Measurements from ENCODE around the gene PPP1R16B.
A peak's percentile ranks its signal among the peaks of the same experiment; 100 is the strongest.

The PPP1R16B gene

DNA sequence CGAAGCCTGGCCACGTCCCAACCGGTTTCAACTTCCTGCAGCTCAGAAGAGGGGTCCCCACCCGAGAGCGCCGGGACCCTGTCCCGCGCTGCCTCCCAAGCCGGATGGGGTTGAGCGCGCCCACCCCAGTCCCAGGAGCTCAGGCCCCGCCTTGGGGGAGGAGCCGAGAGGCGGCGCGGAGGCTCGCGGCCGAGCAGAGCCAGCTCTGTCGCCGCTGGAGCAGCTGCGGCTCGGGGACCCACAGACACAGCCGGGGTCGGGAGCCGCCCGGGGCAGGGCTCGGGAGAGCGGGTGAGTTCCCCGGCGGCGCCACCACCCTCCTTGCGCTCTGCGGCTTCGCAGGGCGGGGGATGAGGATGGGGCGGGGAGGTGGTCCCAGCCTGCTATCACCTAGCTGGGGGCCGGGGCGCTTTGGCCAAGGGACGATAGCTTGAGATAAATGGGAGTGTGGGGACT lies at the start of gene PPP1R16B:
TSS of gene PPP1R16B (plus strand) at position 196 of the 456 bp plus-strand sequence. CDS start 30,229 bp downstream, outside the sequence.
- peak; percentile 80 for DNase-seq

DNA sequence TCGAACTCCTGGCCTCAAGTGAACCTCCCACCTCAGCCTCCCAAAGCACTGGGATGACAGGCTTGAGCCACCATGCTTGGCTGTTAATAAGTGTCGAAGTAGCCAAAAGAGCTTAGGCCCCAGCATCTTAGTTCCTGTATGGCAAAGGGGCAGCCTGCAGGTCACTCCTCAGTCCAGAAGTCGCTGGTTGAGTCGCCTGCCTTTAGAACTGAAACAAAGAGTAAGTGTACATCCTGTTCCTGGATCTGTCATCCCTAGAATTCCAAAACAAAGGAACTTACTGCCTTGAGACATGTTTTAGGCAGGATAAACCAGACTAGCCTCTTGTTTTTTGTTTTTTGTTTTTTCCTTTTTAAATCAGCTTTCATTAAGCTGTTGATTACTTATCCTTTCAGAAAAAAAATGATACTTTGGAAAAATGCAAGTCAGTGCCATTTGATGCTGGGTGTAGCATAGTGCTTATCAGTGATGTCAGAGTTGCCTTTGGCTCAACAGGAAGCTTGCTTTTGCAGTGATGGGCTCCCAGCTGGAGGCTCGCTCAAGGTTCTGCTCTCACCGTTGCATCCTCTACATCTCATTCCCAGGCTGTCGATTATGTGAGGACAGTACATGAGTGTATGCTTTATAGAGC lies 48.2 kb upstream of the PPP1R16B start:
- DNase-seq = no peak

DNA sequence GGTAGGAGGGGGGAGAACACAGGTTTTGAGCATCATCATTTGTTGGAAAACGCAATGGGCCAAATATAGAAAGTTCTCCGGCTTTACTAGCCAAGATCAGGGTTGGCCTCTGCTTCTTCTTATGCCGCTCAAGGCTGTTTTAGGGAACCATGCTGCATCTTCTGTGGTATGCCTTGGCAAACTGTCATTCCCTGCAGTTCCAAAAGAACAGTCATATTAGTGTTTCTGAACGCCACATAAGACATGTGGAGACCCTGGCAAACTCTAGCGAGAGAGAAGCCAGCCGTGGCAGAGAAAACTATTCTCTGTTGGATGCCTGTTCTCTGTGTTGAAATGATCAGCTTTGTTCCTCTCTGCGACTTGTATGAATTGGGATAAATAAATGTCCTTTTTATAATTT lies 46.4 kb upstream of the PPP1R16B start:
- no peak for DNase-seq

DNA sequence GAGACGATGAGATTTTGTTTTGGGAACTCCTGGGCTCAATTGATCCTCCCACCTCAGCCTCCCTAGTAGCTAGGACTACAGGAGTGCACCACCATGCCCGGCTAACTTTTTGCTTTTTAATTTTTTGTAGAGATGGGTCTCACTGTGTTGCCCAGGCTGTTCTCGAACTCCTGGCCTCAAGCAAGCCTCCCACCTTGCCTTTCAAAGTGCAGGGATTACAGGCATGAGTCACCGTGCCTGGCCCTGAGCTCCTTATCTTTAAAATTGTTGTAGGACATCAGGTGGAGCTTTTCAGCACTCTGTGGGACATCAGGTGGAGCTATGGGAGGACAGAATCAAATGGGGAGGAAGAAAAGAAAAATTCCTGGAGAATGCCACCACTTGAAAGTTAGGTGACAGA lies 44.5 kb upstream of the PPP1R16B start:
- no peak for DNase-seq

DNA sequence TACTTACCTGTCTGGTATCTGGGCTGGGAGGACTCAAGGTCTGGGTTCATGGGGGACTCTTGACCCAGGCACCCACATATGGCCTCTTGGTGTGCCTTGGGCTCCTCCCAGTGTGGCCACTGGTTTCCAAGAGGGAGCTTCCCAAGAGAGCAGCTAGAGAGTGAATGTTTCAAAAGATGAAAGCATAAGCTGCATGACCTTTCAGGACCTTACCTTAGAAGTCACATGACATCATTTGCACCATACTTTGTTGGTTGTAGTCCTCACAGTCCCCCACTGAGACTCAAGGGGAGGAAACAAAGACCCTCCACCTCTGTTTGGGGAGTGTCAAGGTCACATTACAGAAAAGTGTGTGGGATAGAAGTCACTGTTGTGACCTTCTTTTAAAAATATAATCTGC lies 43.3 kb upstream of the PPP1R16B start:
- DNase-seq = no peak

DNA sequence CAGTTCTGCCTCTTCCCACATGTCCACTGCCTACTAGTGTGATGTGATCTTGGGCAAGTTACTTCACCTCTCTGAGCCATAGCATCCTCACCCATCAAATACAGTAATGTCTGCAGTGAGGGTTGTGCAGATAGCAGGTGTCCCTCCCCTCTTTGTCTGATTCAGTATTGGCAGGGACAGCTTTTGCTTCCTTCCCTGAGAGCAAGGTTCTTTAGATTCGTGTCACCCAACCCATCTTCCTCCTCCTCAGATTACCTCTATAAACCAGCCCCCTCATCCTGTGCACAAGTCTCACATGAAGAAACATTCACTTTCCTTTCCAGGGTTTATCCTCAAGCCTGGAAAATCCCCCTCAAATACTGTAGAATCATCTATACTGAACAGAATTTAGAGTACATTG lies 41.9 kb upstream of the PPP1R16B start:
- no peak for DNase-seq

DNA sequence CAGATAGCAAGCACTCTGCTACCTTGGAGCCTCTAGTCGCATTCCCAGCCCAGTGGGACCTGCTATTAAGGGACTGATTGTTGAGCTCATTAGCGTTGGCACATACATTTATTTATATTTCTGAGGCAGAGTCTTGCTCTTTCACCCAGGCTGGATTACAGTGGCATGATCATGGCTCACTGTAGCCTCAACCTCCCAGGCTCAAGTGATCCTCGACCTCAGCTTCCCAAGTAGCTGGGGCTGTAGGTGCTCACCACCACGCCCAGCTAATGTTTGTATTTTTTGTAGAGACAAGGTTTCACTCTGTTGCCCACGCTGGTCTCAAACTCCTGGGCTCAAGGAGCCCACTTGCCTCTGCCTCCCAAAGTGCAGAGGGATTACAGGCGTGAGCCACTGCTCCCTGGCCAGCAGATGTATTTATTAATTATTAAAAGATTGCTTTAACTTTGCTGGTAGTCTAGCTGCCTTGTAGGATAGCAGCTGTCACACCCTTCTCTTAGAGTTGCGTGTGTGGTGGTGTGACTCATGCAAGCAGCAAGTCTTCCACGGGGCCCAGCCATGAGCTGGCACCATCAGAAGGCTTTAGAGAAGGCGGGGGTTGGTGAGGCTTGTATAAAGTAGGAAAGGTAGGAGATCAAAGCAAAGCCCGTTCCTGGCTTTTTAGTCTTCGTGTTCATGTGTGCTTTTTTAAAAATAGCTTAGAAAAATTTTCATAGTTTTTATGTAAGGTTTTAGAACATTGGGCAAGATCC lies 40.8 kb upstream of the PPP1R16B start:
- DNase-seq = peak; percentile 55

DNA sequence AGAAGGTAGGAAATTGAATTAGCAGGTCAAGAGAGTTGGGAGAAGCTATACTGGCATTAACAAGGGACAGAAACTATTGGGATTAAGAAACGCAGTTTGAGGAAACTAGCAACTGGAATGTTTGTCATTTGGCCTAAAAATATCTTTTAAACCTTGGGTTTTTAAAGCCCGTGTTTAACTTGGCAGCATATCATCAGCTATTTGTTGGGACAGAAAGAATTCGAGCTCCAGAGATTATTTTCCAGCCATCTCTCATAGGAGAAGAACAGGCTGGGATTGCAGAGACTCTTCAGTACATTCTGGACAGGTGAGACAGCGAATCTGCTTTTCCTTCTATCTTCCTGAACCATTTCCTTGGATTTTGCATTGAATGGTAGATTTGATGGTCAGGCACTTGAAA lies 39.4 kb upstream of the PPP1R16B start:
- no peak for DNase-seq

DNA sequence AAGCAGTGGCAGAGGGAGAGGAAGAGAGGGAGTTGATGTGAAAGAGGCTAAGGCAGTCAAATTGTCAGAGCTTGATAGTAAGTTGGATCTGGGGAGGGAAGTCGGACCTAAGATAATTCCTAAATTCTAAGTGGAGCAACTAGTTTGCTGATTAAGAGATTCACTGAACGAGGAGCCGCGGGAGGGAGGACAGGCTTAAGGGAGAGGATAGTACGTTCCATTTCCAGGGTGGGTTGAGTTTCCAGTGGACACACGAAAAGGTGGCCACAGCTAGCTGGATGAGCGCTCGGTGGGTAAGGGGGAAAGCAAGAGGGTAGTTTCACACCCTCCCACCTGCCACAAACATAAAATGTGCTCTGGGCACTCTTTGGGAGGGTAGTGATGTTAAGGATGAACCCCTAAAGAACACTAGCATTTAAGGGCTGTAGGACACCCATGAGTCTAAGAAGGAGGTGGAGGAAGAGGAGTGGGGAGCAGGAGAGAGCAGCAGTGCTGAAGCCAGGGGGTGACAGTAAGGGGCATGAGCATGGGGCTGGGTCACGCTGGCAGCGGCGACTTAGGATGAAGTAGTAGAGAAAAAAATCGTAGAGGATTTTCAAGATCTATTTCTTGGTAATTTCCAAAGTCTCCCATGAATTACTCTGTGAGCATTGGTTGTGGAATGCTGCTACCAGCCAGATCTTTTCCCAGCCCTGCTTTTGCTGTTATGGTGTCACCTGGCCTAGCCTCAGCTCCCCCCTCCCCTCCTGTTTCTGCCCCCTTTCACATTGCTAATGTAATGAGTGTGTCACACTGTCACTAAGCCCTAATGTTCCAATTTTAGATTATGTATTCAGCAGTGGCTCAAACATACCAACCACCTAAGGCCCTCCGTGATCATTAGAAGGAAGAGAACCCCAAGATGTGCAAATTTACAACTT lies 35.9 kb upstream of the PPP1R16B start:
- no peak for DNase-seq

DNA sequence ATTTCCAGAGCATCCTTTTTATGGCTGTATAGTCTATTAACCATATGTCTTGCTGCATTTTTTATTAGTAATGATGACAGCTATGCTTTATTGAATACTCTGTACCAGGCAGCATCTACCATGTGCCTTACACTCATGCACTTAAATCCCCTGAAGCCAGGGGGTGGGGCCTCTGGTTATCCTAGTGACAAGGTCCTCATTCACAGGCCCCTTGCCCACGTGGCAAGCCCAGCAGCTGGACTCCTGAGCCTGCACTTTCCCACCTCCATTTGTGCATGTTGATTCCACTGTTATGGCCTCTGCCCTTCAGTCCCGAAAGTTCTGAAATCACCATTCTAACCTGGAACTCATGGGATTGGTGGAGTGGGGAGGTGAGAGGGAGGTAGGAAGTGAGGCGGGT lies 35.0 kb upstream of the PPP1R16B start:
- no peak for DNase-seq

DNA sequence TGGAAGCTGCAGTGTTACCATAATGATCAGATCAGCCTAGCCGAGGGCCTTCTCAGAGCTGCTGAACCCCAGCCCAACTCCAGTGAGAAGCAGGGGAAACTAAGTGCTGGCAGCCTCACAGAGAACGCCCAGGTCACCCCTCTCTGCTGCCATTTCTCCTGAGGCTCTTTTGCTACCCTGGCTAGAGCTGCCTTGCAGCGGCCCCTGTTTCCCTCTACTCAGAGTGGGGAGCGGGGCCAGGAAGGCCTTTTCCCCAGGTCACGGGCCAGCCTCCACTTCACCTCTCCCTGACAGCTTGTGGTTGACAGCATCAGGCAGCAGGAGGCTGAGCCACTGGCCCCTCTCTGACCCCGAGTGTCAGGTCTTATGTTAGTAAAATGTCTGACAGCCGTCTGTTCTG lies 34.5 kb upstream of the PPP1R16B start:
- DNase-seq = no peak

DNA sequence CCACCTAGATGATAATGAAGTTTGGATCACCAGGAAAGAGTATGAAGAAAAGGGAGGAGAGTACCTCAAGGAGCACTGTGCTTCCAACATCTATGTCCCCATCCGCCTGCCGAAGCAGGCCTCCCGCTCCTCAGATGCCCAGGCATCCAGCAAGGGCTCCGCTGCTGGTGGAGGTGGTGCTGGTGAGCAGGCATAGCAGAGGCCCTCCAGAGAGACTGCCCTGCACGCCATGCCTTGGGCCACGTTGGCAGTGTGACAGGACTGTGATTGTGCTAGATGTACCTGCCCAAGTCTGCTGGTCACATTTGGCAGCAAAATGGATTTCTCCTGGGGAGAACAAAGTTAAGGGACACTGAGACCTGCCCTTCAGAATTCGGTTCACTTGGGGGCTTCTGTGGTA lies 33.9 kb upstream of the PPP1R16B start:
- DNase-seq = no peak

DNA sequence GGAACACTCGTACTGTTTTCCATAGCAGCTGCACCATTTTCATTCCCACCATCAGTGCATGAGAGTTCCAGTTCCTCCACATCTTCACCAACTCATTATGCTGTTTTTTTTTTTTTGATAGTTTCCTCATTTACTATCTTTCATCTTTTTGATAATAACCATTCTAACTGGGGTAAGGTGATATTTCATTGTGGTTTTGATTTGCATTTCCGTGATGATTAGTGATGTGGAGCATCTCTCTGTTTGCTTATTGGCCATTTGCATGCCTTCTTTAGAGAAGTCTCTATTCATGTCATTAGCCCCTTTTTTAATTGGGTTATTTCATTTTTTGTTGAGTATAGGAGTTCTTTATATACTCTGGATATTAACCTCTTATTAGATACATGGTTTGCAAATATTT lies 31.3 kb upstream of the PPP1R16B start:
- no peak for DNase-seq

DNA sequence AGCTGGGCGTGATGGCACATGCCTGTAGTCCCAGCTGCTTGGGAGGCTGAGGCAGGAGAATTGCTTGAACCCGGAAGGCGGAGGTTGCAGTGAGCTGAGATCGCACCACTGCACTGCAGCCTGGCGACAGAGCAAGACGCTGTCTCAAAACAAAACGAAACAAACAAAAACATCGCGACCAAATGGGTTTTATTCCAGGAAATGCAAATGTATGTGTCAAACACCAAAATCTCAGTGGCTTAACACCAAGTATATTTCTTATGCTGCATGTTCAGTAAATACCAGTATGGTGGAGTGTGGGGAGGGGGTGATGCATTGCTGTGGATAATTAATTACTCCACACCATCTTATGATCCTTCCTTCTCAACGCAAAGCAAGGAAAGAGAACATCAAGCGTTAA lies 29.1 kb upstream of the PPP1R16B start:
- DNase-seq = no peak

DNA sequence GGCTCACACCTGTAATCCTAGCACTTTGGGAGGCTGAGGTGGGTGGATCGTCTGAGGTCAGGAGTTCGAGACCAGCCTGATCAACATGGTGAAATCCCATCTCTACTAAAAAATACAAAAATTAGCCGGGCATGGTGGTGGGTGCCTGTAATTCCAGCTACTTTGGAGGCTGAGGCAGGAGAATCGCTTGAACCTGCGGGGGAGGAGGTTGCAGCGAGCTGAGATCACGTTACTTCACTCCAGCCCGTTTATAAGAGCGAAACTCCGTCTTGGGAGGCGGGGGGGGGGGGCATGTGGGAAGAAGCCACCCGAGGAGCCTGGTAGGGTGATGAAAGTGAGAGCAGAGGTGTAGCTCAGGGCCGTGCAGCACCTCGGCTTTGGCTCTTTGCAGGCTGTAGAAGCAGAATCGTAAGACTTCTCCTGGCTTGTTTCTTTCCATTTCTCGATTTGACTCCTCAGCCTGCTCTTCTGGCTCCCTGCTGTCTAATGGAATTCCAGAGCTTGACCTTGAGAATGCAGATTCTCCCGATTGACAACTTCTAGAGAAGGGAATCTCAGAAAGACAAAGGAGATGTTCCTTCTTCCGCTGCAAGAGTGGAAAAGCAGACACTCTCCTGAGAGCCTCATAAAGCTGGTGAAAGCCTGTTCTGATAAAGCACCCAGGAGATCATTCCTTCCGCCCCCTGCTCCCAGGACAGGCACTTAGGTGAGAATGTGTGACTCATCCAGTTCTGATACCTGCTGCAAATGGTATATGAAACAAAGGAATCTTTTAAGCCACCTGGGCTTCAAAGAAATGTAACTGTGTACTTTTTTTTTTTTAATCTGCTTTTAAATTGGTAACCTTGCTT lies 26.0 kb upstream of the PPP1R16B start:
- no peak for DNase-seq

DNA sequence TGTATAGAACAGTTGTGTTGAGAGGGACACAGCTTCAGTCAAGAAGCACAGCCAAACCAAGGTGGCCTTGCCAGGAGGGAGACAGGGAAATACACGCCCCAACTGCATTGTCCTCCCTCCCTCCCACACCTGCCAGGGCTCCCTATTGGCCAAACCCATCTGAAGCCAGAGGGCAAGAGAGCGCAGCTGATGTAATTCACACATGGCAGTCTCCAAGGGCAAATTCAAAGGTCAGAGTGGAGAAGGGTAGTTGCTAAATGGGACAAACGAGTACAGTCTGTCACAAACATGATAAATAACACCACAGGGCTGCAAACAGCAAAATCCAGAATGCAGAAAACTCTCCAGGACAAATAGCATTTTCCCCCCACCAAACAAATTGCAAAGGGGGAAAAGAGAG lies 23.2 kb upstream of the PPP1R16B start:
- no peak for DNase-seq

DNA sequence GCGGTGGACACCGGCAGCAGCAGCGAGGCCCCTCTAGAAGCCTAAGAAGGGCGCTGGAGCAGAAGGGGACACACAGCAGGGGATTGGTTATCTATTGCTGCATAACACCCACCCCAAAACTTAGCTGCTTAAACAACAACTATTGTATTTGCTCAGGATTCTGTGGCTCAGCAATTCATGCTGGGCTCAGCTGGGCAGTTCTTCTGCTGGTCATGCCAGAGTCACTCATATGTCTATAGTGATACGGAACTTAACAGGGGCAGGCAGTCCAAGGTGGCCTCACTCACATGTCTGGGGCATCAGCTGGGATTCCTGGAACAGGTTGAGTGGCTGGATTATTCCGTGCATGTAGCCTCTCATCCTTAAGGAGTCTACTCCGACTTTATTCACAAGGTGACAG lies 17.6 kb upstream of the PPP1R16B start:
- DNase-seq = no peak

DNA sequence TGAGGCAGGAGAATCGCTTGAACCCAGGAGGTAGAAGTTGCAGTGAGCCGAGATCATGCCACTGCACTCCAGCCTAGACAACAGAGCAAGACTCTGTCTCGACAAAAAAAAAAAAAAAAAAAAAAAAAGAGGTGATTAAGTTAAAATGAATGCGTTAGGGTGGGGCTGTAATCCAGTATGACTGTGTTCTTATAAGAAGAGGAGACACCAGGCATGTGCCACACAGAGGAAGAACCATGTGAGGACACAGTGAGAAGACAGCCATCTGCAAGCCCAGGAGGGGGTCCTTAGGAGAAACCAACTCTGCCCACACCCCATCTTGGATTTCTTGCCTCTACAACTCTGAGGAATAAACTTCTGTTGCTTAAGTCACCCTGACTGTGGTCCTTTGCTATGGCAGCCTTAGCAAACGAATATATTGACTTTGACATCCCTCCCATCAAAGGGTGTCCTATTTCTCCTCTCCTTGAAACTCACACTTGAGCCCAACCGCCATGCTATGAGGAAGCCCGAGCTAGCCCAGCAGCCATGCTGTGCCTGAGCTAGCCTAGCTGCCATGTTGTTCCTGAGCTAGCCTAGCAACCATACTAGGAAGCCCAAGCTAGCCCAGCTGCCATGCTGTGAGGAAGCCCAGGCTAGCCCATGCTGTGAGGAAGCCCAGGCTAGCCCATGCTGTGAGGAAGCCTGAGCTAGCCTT lies 15.8 kb upstream of the PPP1R16B start:
- DNase-seq = no peak

DNA sequence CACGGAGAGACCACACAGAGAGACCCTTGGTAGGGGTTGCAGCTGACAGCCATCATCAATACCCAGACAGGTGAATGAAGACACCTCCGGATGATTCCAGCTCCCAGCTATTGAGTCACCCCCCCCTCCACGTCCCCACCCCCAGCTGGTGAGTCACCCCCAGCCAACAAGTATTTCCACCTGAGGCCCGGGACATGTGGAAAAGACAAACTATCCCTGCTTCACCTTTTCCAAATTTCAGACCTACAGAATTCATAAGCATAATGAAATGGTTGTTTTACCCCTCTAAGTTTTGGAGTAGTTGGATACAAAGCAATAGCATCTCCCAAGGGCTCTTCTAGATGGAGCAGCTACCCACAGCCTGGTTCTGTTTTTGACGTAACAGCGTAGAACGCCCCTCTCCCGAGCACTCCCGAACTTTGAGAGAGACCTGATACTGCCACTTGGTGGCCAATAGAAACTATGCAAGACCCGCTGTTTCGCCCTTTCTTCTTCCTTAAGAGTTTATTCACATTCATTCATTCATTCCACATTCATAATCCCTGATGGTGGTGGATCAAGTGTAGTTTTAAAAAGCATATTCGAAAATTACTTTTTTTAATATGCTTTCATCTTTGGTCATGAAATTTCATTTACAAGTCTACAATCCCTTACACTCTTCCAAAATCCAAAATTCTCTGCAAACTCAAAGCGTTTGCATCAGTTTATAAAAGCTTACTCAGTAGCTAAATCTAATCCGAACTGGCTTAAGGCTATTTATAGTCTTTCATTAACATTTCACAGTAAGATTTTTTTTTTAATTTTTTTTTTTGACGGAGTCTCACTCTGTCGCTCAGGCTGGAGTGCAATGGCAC lies 15.1 kb upstream of the PPP1R16B start:
- DNase-seq = no peak

DNA sequence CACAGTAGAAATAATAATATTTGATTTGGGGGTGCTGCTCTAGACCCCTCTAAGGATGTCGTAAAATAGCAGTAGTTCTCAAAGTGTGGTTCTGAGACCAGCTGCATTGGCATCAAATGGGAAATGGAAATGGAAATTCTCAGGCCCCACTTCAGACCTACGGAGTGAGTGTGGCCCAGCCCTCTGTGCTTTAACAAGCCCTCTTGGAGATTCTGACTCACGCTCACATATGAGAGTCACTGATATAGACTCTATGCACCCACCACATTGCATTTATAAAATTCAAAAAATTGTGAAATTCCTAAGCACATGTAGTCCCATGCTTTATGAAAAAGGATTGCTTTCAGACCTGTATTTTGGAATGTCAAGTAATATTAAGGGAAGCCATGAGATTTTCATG lies 14.2 kb upstream of the PPP1R16B start:
- no peak for DNase-seq

DNA sequence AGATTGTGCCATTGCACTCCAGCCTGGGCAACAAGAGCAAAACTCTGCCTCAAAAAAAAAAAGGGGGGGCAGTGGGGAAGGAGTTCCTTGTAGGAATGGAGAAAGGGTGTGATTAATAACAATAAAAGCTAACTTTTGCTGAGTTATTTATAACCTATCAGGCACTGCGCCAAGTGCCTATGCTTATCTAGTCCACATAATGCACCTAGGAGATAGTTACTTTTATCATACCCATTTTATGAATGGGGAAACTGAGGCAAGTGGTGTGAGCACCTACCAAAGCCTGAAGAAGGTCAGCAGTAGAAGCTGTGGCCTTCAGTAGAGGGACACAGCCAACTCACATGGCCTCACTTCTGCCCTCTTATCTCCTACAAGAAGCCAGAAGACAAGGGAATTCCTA lies 13.6 kb upstream of the PPP1R16B start:
- DNase-seq = no peak
